ENCODE measurements around the gene CNBP.

GRCh38 chr3:129205109-129205832 is 21.6 kb upstream of the CNBP start:
- TF ChIP-seq GATA3 (IDR thresholded peaks at IDR 0.05; ENCODE audit: low read depth, low read length) (no peak), GATA2 (IDR thresholded peaks at IDR 0.05; ENCODE audit: low read depth, low read length) (no peak)
